Epithelial cell of esophagus (primary cell): ENCODE results near the gene TIGD2.

Source experiments
- DNase-seq: peaks from one replicate; pipeline ENCODE4 v3.0.0; 2010; ENCODE audit warnings: low read depth
- H3K4me3 ChIP-seq: 2 replicates; pipeline ENCODE4 v1.5.1; 2011; ENCODE audit warnings: mild to moderate bottlenecking, low read length, control low read depth
- TF ChIP-seq, protein P1 (sequence below): IDR thresholded peaks from 2 replicates; pipeline ENCODE4 v1.5.1; 2011; ENCODE audit warnings: low read depth, mild to moderate bottlenecking, low read length, control low read depth, inconsistent platforms; ENCODE audit not compliant: insufficient read depth; ENCODE audit errors: missing control alignments

TIGD2 gene

DNA sequence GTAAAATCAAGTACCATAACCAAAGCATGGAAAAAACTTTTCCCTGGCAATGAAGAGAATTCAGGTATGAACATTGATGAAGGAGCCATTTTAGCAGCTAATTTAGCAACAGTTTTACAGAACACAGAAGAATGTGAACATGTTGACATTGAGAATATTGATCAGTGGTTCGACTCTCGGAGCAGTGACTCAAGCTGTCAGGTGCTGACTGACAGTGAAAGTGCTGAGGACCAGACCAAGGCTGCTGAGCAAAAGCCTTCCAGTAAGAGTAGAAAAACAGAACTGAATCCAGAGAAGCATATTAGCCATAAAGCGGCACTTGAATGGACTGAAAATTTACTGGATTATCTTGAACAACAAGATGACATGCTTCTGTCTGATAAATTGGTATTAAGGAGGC, 2.8 kb downstream of the TIGD2 start:
- DNase-seq: no peak
- H3K4me3 ChIP-seq: no peak overlapping the region
- TF ChIP-seq, protein P1, sequence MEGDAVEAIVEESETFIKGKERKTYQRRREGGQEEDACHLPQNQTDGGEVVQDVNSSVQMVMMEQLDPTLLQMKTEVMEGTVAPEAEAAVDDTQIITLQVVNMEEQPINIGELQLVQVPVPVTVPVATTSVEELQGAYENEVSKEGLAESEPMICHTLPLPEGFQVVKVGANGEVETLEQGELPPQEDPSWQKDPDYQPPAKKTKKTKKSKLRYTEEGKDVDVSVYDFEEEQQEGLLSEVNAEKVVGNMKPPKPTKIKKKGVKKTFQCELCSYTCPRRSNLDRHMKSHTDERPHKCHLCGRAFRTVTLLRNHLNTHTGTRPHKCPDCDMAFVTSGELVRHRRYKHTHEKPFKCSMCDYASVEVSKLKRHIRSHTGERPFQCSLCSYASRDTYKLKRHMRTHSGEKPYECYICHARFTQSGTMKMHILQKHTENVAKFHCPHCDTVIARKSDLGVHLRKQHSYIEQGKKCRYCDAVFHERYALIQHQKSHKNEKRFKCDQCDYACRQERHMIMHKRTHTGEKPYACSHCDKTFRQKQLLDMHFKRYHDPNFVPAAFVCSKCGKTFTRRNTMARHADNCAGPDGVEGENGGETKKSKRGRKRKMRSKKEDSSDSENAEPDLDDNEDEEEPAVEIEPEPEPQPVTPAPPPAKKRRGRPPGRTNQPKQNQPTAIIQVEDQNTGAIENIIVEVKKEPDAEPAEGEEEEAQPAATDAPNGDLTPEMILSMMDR: no peak

GRCh38 chr4:89117115-89117514, 5.8 kb downstream of the TIGD2 start:
- H3K4me3 ChIP-seq: no peak overlapping the region

GRCh38 chr4:89119166-89119565, 7.8 kb downstream of the TIGD2 start:
- no peak for DNase-seq
- TF ChIP-seq, protein P1: no peak
- no peak overlapping the region for H3K4me3 ChIP-seq

More at GRCh38 chr4:89117115-89117514, 5.8 kb downstream of the TIGD2 start:
- DNase-seq: no peak
- TF ChIP-seq, protein P1: no peak

DNA sequence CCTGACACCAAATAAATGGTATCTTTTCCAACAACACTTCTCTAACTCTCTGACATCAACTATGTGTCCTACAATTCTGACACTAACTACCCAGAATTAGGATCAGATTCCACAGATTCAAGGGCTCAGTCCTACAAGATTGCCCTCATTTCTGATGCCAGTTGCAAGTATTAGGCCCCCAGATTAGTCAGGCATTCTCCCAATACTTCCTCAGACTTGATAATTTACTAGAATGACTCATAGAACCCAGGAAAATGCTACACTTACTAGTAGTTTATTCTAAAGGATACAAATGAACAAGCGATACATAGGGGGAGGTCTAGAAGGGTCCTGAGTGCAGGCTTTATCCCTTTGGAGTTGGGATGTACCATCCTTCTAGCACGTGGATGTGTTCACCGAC, 8.5 kb downstream of the TIGD2 start:
- TF ChIP-seq, protein P1: no peak
- H3K4me3 ChIP-seq: no peak overlapping the region
- peak; percentile 27 for DNase-seq

- TF ChIP-seq, protein P1: no peak
- no peak overlapping the region for H3K4me3 ChIP-seq
- no peak for DNase-seq
These were observed 10.2 kb downstream of the TIGD2 start for GRCh38 chr4:89121387-89122068.

DNA sequence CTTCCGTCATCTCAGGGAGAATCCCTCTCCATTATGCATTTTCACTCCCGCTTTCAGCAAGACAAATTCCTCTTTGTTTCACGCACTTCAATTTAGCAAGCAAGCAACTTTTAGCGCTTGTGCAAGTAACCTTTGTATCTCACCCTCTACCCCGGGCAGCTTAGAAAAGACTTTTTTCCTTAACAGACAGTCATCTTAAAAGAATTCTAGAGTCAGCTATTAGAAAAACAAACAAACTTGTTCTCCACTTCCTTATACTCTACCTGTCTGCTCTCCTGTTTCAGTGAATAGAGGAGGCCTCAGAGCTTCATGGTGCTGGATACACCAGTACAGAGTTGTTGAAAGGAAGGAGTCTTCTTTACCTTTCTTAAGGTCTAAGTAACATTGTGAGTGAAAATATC, 12.1 kb downstream of the TIGD2 start:
- no peak overlapping the region for H3K4me3 ChIP-seq
- DNase-seq: peak; percentile 88
- TF ChIP-seq, protein P1: no peak
